ENCODE data around the gene FAM83B. TPM values are rescaled to one million over a fixed set of nuclear protein-coding genes. Genes with fewer than 3 reads are reported as not detected.

Gene FAM83B
- total RNA-seq, 1 experiment from 2014 or later = 0.07 TPM

- Histone ChIP-seq H3K4me1 (ENCODE audit: insufficient read depth, low read length) (peaks cover 18% of the 10 kb centered on the region), H2AFZ (ENCODE audit: low read length) (no peak overlapping the region), H3K9me2 (replicated peaks; ENCODE audit: low read length) (no peaks in the 10 kb centered on the region), H3K27me3 (ENCODE audit: low read length) (no peaks in the 10 kb centered on the region), H3K36me3 (ENCODE audit: low read depth, low read length) (peaks cover 6% of the 10 kb centered on the region; the same call in 1 of the 2 replicates), H3F3A (ENCODE audit: low read length, unreplicated experiment) (no peaks in the 10 kb centered on the region), H3K9ac (ENCODE audit: low read length) (no peak overlapping the region), H3K27ac (ENCODE audit: low read length) (no peak overlapping the region), H3K9me3 (ENCODE audit: low read length) (peaks cover 7% of the 10 kb centered on the region; the same call in 1 of the 2 replicates), H3K79me2 (ENCODE audit: low read length) (no peaks in the 10 kb centered on the region), H4K20me1 (ENCODE audit: low read length) (no peaks in the 10 kb centered on the region), H3K4me3 (ENCODE audit: low read length) (no peak overlapping the region), H3K4me2 (ENCODE audit: low read length) (no peak overlapping the region)
- BruUV-seq (replicated peaks) = no TSS peak
- ATAC-seq = no peak
- POLR2A ChIA-PET (ENCODE audit: unreplicated experiment) = no interaction called here
- no peak for DNase-seq
- TF ChIP-seq EZH2phosphoT487 (IDR thresholded peaks at IDR 0.05; ENCODE audit: borderline replicate concordance, low read length) (no peak), EZH2 (IDR thresholded peaks at IDR 0.05; ENCODE audit: low read length, unreplicated experiment) (no peak), CTCF (conservative IDR thresholded peaks at IDR 0.05; ENCODE audit: low read depth, low read length) (no peak)
- CTCF ChIA-PET = no interaction called here
- intact Hi-C loops (cut with micrococcal nuclease) = loop anchor here (5.0 kb wide), 1 partner anchor 35 kb away; no protein-coding TSS in a partner anchor
These were observed 90.8 kb downstream of the FAM83B start for GRCh38 chr6:54937371-54937770.

GRCh38 chr6:54957698-54958097 lies 111.1 kb downstream of the FAM83B start:
- H3K4me2 ChIP-seq (ENCODE audit: low read length) = no peak overlapping the region
- no peaks in the 10 kb centered on the region for H3F3A ChIP-seq (ENCODE audit: low read length, unreplicated experiment)
- H3K9ac ChIP-seq (ENCODE audit: low read length) = no peak overlapping the region
- no peaks in the 10 kb centered on the region for H3K9me3 ChIP-seq (ENCODE audit: low read length)
- no peaks in the 10 kb centered on the region for H3K9me2 ChIP-seq (replicated peaks; ENCODE audit: low read length)
- intact Hi-C loops (cut with micrococcal nuclease) = no loop called here
- BruUV-seq (replicated peaks) = no TSS peak
- DNase-seq (no peak), ATAC-seq (no peak)
- H3K4me3 ChIP-seq (ENCODE audit: low read length) = no peak overlapping the region
- no peak overlapping the region for H3K27ac ChIP-seq (ENCODE audit: low read length)
- POLR2A ChIA-PET (ENCODE audit: unreplicated experiment) = no interaction called here
- no peaks in the 10 kb centered on the region for H3K79me2 ChIP-seq (ENCODE audit: low read length)
- H2AFZ ChIP-seq (ENCODE audit: low read length) = no peak overlapping the region
- H3K4me1 ChIP-seq (ENCODE audit: insufficient read depth, low read length) = no peaks in the 10 kb centered on the region
- H3K27me3 ChIP-seq (ENCODE audit: low read length) = no peaks in the 10 kb centered on the region
- TF ChIP-seq CTCF (conservative IDR thresholded peaks at IDR 0.05; ENCODE audit: low read depth, low read length) = no peak
- no peak for TF ChIP-seq EZH2phosphoT487 (IDR thresholded peaks at IDR 0.05; ENCODE audit: borderline replicate concordance, low read length)
- TF ChIP-seq EZH2 (IDR thresholded peaks at IDR 0.05; ENCODE audit: low read length, unreplicated experiment) = no peak
- H4K20me1 ChIP-seq (ENCODE audit: low read length) = no peaks in the 10 kb centered on the region
- no peaks in the 10 kb centered on the region for H3K36me3 ChIP-seq (ENCODE audit: low read depth, low read length)
- CTCF ChIA-PET = no interaction called here

GRCh38 chr6:54958446-54958845 lies 111.9 kb downstream of the FAM83B start:
- CTCF ChIA-PET = no interaction called here
- Histone ChIP-seq H3F3A (ENCODE audit: low read length, unreplicated experiment) (no peaks in the 10 kb centered on the region), H3K79me2 (ENCODE audit: low read length) (no peaks in the 10 kb centered on the region), H3K9me2 (replicated peaks; ENCODE audit: low read length) (no peaks in the 10 kb centered on the region), H3K9me3 (ENCODE audit: low read length) (no peaks in the 10 kb centered on the region), H3K9ac (ENCODE audit: low read length) (no peak overlapping the region), H3K27ac (ENCODE audit: low read length) (no peak overlapping the region), H3K36me3 (ENCODE audit: low read depth, low read length) (no peaks in the 10 kb centered on the region), H3K4me1 (ENCODE audit: insufficient read depth, low read length) (no peaks in the 10 kb centered on the region), H3K4me2 (ENCODE audit: low read length) (no peak overlapping the region), H3K4me3 (ENCODE audit: low read length) (no peak overlapping the region), H2AFZ (ENCODE audit: low read length) (no peak overlapping the region), H4K20me1 (ENCODE audit: low read length) (no peaks in the 10 kb centered on the region), H3K27me3 (ENCODE audit: low read length) (no peaks in the 10 kb centered on the region)
- no peak for DNase-seq
- no TSS peak for BruUV-seq (replicated peaks)
- ATAC-seq = no peak
- intact Hi-C loops (cut with micrococcal nuclease) = no loop called here
- TF ChIP-seq EZH2 (IDR thresholded peaks at IDR 0.05; ENCODE audit: low read length, unreplicated experiment) (no peak), EZH2phosphoT487 (IDR thresholded peaks at IDR 0.05; ENCODE audit: borderline replicate concordance, low read length) (no peak)
- POLR2A ChIA-PET (ENCODE audit: unreplicated experiment) = no interaction called here
